NCI-H1105 treated with DMSO at 0.1 percent for 48 hours (cell line): ENCODE data around the gene USP46.

Source experiments
- DNase-seq: peaks from one replicate; lab custom pipeline; 2025; lab: John Stamatoyannopoulos, UW

Gene USP46

DNA sequence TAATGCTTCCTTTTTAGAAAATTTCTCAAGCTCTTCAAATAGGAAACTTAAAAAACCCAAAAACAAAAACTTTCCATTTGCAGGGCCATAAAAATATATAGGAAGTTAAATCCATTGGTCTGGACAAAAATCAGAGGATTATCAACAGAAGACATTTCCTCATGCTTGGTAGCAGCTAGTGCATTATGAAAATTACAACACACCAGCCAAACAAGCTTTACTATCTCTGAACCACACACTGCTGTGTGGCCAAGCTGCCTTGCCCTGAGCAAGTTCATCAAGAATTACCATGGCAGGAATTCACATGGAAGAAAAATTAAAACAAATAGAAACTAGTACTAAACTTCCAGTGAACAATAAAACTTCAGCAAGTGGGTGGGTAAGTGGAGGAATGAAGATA is 3.6 kb downstream of the USP46 start:
- no peak for DNase-seq

DNA sequence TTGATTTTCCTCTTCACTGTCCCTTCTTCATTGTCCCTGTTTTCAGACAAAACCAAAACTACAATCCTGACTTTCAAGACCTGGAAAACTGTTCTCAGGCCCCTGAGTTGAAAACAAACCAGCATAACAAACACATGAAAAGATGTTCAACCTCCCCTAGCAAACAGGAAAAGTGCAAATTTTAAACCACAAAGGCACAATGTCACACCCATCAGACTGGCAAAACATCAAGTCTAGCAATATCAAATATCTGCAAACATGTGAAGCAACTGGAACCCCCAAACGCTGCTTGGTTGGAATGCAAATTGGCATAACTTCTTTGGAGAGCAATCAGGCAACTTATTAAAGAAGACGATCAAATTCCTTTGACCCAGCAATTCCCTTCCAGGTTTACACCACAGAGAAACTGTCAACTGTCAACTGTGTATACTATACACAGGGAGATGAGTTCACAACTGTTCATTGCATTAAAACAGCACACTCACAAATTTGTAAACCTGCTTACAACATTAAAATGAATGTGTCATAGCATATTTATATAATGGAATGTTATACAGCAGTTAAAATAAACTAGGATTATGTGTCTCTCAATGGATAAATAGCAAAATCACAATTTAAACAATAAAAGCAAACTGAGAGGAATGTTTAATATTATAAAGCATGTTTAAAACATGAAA is 7.0 kb downstream of the USP46 start:
- DNase-seq = no peak

DNA sequence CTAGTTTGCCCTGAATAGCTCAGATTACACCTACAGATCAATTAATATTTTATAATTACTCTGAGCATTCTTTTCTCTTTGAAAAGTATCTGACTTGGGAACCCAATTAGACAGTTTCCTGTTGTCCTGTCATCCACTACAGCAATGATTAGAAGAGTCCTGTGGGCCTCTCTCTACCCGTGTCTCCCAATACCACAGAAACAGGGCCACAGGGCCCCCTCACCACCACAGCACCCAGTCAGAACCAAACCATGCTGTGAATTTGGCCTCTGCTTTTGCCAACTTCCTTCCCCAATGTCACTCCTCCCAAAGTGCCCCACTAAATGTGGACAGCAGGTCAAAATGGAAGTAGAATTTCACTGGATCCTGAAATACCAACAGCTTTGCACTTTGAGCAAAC is 10.3 kb downstream of the USP46 start:
- no peak for DNase-seq

DNA sequence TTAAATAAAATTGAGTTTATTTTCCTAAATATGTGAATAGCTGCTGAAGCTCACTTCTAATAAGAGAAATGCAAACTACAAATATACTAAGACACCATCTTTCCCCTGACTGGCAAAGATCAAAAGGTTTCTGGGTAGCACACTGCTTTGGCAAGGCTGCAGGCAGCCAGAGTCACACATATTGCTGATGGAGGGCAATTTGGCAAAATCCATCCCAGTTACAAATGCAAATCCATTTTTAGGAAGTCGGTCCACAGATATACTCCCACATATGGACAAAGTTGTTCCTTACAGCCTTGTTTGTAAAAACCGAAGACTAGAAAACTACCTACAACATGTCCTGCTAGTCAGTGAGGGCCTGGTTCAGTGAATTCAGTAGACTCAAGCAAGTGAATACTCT is 12.4 kb downstream of the USP46 start:
- no peak for DNase-seq

DNA sequence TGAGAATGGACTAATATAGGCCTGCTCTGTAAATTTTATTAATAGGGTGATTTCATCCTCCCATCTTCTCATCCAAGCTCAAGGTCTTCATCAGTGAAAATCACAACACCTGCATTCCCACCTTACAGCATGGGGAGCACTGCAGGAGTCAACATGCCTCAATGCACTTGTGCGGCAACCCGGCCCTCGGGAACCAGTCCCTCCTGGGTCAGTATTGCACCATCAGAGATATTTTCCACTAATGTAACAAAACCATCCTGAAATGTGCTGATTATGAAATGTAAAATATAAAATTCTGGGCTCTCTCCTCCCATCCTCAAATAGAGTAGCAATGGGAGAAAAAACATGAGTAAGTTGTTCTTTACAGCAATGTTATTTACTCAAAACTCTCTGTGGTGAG is 13.0 kb downstream of the USP46 start:
- DNase-seq = no peak

DNA sequence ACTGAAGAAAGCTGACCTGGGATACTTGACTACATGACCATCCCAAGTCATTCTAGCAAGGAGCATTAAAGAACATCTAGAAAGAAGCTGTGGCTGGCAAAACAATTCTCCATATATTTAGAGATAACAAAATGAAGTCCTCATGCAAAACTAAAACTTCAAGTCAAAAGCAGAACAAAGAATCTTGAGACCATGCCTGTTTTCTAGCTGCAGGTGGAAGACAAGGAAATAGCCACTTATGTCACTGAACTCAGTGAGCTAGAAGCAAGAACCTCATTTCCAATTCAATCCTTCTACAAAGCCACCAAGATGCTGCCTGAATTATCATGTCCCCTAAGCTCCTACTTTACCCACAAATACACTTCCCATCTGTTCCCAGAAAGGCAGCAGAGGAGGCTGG is 13.8 kb downstream of the USP46 start:
- DNase-seq = no peak

DNA sequence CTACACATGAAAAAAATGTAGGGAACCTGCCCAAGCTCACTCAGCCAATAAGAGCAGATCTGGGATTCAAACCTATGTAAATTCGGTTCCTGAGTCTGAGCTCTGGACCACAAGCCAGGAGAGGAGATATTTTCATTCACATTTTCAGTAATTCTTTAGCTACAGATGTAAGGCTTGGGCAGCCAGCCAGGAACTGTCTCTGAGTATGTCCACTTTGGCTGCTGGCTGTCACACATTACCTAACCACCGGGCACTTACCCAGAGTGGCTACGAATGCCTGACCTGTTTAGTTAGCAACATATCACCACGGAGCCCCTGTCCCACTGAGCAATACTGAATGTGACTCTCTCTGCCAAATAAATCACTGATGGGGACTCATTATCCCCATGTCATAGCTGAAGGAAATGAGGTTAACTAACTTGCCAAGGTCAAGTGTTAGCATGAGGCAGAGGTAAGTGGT is 15.3 kb downstream of the USP46 start:
- DNase-seq = peak; percentile 11

DNA sequence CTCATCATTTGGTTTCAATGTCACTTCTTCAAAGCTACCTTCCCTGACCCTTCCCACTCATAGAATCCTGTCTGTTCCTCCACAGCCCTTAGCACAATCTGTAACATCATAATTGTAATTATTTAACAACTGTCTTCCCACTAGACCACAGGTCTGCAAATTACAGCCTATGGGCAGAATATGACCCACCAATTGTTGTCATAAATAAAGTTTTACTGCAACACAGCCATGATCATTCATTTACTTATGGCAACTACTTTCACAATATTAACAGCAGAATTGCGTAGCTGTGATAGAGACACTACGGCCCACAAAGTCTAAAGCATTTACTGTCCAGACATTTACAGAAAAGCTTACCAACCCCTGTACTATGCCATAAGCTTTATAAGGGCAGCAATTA is 15.9 kb downstream of the USP46 start:
- DNase-seq = no peak

DNA sequence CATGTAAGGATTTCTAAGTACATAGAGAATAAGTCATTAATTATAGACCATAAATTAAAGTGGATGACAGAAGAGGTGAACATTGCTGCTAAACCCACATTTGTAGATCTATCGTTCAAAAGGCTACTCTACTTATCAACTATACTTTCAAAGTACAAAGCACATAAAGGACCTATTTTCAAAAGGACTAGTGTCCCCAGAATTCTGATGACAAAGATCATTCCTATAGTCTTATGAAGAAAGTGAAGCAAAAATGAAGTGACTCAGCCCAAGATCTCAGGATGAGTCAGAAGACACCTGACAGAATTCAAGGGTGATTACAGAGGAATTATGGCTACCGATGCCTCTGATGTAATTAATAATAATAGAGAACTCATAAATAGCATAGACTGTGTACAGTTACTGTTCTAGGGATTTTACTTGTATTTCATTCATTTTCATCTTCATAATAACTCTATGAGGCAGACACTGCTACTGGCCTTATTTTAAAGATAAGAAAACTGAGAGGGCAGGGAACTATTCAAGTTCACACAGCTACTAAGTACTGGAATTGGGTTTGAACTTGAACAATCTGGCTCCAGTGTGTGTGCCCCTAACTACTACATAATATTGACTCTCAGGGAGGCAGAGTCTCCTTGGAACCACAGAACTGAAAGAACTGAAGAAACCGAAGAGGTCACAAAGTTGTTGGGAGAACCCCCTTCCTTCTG is 17.1 kb downstream of the USP46 start:
- DNase-seq = no peak

DNA sequence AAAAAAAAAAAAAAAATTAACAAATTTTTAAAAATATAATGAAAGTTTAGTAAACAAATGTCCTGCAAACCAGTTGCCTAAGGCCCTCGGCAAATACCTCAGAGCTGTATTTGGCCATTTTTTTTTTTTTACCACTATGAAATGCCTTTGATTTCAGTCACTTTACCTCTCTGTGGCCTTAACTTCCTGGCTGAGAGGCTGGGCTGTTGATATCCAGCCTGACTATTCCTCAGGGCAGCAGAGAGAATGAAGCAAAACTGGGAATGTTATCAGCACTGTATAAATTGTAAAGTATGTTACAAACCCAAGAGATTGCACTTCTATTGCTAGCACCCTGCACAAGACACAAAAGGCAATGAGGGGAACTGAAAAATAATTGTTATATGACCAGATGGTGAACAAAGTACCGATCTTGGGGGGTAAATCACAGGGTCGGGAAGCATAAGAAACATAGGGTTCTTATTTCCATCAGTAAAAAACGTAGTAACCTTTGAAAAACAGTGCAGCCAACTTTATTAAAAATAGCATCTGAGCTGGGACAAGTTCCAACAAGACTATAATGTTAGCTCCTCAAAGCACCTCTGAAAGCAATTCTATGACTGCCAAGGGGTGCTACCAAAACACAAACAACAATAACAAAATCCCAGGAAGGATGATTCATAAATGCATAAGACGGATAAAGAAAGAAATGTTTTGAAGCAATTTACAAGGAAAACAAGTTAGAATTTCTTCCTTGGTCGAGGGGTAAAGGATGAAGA is 18.1 kb downstream of the USP46 start:
- peak; percentile 11 for DNase-seq

DNA sequence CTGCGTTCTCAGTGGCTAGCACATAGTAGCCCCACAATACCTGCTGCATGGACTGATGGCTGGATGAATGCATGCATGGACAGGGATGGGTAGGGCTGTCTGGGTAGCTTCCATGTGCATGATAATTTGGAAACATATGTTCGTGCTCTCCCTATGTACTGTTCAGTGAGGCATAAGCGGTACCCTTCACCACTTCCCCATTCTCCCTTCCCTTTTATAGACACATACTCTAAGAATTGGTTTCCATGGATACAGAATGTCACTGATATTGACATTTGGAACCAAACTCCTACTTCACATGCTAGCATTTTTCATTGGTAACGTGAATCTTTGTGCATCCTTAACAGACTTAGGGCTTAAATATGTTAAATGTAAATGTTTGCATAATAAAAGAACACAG is 20.4 kb downstream of the USP46 start:
- DNase-seq = no peak

DNA sequence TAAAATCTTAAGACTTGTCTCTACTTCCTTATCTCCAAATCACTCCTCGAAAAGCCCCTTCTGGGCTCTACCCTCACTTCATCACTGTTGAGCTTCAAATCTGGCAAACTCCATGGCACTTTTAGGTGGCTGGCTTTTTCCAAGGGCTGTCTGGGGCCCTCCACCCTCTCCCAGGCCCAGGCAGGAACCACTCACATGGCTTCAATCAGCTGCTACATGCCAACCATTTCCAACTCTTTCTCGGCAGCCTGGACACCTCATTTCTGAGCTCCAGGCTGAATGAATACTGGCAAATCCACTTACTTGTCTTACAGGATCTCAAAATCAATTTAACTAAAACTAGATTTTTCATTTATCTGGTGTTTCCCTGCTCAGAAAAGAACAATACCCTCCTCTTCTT is 22.0 kb downstream of the USP46 start:
- DNase-seq = no peak

DNA sequence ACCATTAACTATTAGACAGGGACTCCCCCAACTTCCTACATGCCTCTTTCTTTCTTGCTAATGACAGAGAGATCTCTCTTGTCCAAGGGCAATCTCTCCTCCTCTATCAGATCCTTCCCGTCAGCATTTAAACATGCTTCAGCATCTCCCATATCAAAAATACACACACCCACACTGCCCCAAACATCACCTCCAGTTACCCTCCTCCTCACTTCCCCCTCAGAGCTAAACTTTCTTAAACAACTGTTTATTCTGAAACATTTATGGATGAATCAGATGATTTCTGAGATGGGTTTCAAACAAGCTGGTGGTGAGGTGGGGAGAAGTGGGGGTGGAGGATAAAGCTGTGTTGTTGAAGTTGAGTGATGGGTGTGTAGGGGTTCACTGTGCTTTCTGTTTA is 23.5 kb downstream of the USP46 start:
- no peak for DNase-seq

DNA sequence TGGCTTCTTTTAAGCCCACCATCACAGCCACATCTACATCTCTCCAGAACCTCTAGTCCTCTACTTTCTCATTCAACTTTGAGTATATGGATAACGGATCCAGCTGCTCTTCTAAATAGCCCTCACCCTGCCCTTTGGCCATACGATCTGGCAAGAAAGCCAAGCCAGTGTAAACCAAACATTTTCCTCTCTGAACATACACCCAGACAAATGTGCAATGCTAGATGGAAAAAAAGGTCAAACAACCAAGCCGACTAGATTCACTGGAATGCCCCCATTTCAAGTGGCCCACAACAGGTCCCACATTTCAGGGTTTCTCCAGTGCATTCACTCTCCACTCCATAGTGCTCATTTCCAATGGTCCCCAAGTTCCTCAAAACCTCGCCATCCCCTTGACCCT is 24.0 kb downstream of the USP46 start:
- no peak for DNase-seq

DNA sequence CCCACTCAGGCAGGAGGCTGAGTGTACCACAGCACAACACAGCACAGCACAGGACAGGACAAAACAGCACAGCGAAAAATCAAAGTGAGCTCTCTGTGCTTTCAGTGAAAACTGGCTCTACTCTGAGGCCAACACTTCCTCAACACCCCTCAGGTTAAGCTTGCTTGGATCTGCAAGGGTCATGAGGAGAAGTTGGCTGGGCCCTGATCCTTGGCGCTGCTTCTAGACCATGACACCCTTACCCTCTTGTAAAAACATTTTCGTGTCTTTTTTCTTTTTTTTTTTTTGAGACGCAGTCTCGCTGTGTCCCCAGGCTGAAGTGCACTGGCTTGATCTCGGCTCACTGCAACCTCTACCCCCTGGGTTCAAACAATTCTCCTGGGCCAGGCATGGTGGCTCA is 25.3 kb downstream of the USP46 start:
- no peak for DNase-seq

DNA sequence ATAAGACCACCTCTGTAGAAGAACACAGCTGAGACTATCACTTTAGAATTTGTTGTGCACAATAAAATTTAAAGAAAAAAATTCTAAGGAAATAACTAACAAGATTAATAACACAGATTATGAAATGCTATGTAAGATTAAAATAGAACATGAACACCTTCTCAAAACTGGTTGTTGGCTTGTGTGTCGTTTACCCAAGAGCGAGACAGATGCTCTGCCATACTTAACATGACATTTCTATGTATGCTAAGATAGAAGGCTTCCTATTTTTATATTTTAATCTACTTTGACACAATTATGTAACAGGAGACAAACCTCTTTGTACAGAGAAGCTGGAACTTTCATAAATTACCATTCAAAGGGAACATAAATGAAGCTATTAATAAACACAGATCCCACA is 30.1 kb downstream of the USP46 start:
- no peak for DNase-seq

DNA sequence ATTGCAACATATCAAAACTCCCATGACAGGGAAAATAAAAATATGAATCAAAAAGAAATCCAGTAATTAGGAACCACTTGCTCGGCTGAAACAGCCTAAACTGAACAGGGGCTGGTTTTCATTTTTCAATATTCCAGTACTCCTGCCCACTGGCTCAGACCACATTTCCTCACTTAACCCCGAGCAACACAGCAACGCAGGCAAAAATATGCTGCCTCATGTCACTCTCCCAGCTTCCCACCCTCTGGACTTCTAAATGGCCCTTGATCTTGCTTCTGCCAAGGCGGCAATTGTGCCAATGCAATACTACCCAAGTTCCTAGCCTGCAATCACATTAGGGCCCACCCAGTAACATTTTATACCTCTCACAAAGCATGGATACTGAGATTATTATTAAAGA is 30.6 kb downstream of the USP46 start:
- no peak for DNase-seq

DNA sequence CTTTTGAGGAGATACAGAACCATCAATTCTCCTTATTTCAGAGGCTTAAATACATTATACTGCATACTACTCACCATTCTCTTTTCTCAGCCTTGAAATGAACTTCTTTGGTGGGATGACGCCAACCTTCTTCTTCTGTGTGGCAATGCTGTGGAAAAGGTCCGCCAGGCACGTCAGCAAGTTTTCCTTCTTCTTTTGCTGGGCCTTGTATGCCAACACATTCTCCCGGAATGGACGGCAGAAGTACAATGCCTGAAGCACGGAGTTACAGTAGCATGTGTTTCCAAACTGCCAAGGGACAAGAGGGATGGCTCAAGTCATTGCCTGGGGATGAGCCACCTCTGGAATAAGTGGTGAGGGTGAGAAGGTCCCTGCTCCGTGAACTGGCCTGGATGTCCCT is 31.2 kb downstream of the USP46 start:
- no peak for DNase-seq

DNA sequence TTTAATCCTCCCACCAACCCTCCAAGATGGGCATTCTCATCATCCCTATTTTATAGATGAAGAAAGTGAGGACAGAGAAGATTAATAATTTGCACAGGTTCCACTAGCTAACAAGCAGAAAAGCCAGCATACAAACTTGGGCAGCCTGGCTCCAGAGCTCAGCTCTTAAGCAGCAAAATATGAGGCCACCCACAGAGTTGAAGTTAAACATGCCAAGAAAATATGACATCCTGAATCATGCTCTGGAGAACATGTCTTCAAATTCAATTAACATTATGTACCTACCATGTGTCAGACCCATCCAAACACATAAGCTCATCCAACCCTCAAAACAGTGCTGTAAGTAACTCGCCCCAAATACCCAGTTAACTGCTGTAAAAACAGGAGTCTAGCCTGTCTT is 33.9 kb downstream of the USP46 start:
- DNase-seq = no peak

DNA sequence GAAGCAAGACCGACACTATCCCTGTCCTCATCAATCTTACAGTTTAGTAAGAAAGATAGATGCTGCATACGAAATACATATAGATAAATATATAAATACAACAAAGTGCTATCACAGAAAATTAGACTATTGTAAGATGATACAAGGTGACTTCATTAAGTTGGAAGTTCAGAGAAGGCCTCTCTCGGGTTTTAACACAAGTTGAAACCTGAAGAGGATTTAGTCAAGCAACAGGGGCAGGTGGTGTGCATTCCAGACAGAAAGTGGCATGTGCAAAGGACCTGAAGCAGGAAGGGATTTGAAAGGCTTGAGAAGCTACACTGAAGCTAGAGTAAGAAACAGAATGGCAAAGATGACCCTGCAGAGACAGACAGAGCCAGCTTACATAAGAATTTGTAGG is 36.5 kb downstream of the USP46 start:
- no peak for DNase-seq

DNA sequence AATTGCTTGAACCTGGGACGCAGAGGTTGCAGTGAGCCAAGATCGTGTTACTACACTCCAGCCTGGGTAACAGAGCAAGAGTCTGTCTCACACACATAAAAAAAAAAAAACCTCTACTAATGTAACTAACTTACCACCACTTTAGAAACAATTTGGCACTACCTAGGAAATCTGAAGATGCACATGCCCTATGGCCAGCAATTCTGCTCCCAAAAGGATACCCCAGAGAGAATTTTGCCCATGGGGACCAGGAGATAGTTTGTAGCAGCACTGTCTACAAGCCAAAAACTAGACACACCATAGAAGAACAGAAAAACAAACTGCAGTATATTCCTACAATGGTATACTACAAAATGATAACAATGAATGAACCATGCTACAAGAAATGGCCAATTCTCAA is 37.5 kb downstream of the USP46 start:
- DNase-seq = no peak

DNA sequence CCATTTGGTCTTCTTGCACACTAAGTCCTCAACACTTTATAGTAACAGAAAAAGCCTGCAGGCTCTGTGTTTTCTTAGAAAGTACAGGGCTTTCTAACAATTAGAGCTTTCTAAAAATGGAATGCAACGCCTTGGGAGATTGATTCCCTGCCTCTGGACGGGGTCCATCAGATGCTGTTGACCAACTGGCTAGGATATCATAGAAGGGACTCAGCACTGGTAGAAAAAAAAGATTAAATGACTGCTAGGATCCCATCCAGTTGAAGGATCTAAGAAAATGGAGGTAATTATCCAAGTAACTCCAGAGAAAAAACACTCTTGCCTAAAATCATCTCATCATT is 39.5 kb downstream of the USP46 start:
- no peak for DNase-seq

DNA sequence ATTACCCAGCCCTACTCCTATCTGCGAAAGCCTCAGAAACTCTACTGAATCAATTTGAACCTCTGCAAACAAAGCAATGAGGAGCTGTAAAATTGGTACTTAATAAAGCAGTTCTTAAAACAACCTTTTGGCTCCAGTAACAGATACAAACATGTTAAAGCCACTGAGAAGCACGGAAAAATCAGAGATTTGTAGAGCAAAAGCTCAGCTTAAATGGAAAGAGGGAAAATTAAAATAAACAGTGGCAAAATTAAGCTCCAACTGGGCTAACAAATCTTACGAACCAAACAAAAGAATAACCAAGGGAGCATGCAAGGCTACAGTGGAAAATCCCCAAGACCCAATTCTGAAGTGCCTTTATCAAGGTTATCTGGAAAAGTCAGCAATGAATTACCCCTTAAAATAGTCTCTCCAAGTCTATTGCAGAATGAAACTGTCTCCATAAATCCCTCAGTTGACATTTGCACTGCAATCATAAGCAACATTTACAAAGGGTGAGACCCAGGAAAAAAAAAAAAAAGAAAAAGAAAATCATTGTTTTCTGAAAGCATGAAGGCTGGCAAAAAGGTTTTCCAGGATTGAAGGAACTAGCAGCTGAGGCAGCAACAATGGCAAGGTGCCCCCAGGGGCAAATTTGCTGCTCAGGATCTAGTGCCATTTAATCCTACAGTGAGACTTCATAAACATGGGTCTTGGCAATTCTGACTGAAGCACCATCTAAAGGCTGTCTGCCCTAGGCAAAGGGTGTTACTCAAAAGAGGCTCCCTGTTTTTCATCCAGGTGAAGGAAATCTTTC is 40.1 kb downstream of the USP46 start:
- DNase-seq = no peak
